ENCODE measurements around the gene PDCD4. TPM values are rescaled to one million over a fixed set of nuclear protein-coding genes. Genes with fewer than 3 reads are reported as not detected.

The PDCD4 gene
- total RNA-seq, 2 experiments from 2014 or later = 59.0 to 116 TPM

DNA sequence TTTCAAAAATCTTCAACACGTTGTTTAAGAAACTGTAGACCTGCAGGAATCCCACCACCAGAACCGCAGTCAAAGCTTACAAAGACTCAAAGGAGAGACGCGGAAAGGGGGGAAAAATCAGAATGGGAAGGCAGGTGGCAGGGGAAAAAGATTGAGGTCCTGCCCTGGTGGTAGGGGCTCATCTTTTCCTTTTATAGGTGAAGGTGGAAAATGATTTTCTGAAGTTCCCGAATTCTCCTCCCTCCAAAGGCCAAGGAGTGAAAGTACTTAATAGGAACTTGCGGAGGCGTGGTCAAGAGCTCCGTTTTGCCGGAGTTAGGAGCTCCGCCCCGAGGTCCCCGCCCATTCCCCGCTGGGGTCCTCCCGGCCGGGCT, 46.5 kb downstream of the PDCD4 start:
- intact Hi-C loops (cut with micrococcal nuclease; ENCODE audit: unreplicated experiment) = loop anchor here (2.0 to 10.0 kb wide), 2 partner anchors 51 to 613 kb away; partner anchors contain the start of gene SMNDC1
- peaks cover 60% of the 10 kb centered on the region for H3K79me2 ChIP-seq (ENCODE audit: insufficient read depth, low read depth, low read length)
- peak overlapping the region; percentile 91 for H3K4me2 ChIP-seq (ENCODE audit: low read length)
- no TSS peak for BruUV-seq (replicated peaks)
- peaks cover 7% of the 10 kb centered on the region for H3K36me3 ChIP-seq (ENCODE audit: insufficient read depth, low read length)
- POLR2A ChIA-PET = interaction anchor here (0.6 to 2.0 kb wide), 19 partner anchors 9 to 420 kb away, joined by 3 to 11 read pairs (median 5); partner anchors contain the start of gene PDCD4
- no peaks in the 10 kb centered on the region for H3K9me3 ChIP-seq (ENCODE audit: low read length)
- peak overlapping the region; percentile 93 for H2AFZ ChIP-seq (ENCODE audit: low read length)
- H3K9me2 ChIP-seq (ENCODE audit: insufficient read depth, low read length) = no peaks in the 10 kb centered on the region
- peak overlapping the region; percentile 85 for H3K27ac ChIP-seq (ENCODE audit: low read depth, low read length, poor library complexity, severe bottlenecking)
- H3K4me3 ChIP-seq (ENCODE audit: low read depth, low read length, poor library complexity, severe bottlenecking) = peak overlapping the region; percentile 91
- CTCF ChIA-PET (ENCODE audit: unreplicated experiment) = interaction anchor here (0.5 to 1.4 kb wide), 4 partner anchors 8 to 710 kb away, joined by 3 to 7 read pairs (median 4); no protein-coding TSS in a partner anchor
- TF ChIP-seq EZH2phosphoT487 (IDR thresholded peaks at IDR 0.05; ENCODE audit: borderline replicate concordance, low read depth, low read length) = no peak
- TF ChIP-seq CTCF (conservative IDR thresholded peaks at IDR 0.05; ENCODE audit: low read length) = no peak
- peaks cover 51% of the 10 kb centered on the region for H3K4me1 ChIP-seq (ENCODE audit: insufficient read depth, low read length, poor library complexity, severe bottlenecking)
- DNase-seq (ENCODE audit: low spot score) = no peak
- H4K20me1 ChIP-seq (ENCODE audit: insufficient read depth, low read length) = peaks cover 15% of the 10 kb centered on the region

DNA sequence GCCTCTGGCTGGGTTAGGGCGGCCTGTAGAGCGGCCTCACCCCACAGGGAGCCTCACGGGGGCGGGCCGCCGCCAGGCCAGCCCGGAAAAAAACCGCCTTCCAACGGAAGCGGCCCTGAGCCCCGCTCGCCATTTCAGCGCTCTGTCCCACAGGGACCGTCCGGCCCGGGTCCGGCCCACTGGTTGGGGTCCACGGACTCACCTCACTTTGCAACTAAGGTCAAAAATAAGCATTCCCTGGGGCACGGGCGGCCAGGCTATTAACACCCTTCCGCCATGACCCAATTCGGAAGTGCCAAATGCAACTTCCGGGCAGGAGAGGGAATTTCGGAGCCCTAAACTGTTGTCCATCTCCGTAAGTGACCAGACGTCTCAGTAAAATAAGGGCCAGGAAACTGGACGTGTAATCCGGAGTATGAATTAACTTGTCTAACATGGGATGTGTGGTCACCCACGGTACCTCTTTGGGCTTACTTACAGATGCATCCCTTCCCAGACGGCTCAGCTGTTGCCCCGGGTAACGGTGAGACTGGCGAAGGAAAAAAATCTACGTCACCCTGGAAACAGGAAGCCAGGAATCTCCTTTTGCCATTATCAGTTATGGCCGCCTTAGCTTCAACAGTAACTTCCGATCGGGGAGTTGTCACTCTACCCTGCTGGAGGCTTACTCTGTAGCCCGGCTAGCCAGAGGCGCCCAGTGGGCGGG, 47.1 kb downstream of the PDCD4 start, which contains the start of gene BBIP1:
BBIP1 (minus strand) TSS at position 538 of the 706 bp plus-strand sequence. CDS start 1,023 bp downstream, outside the sequence.
- peak within 1 kb of the TSS; percentile 96 for H3K27ac ChIP-seq (ENCODE audit: low read depth, low read length, poor library complexity, severe bottlenecking)
- H2AFZ ChIP-seq (ENCODE audit: low read length) = peak within 1 kb of the TSS; percentile 93
- ChIA-PET CTCF (ENCODE audit: unreplicated experiment) (interaction anchor here (0.7 to 1.4 kb wide), 5 partner anchors 8 to 76 kb away, joined by 3 to 7 read pairs (median 4); no protein-coding TSS in a partner anchor), POLR2A (interaction anchor here (0.6 to 2.0 kb wide), 25 partner anchors 8 to 419 kb away, joined by 3 to 11 read pairs (median 3); partner anchors contain the start of gene PDCD4)
- no peaks in the 10 kb centered on the region for H3K9me3 ChIP-seq (ENCODE audit: low read length)
- H3K4me3 ChIP-seq (ENCODE audit: low read depth, low read length, poor library complexity, severe bottlenecking) = peak within 1 kb of the TSS; percentile 97
- H3K36me3 ChIP-seq (ENCODE audit: insufficient read depth, low read length) = peaks cover 11% of the 10 kb centered on the region; the same call in 1 of the 2 replicates
- H3K79me2 ChIP-seq (ENCODE audit: insufficient read depth, low read depth, low read length) = peaks cover 65% of the 10 kb centered on the region
- peak within 1 kb of the TSS; percentile 91 for H3K4me2 ChIP-seq (ENCODE audit: low read length)
- TSS peak; percentile 51 for BruUV-seq (replicated peaks)
- no peaks in the 10 kb centered on the region for H3K9me2 ChIP-seq (ENCODE audit: insufficient read depth, low read length)
- TF ChIP-seq CTCF (conservative IDR thresholded peaks at IDR 0.05; ENCODE audit: low read length) (no peak), EZH2phosphoT487 (IDR thresholded peaks at IDR 0.05; ENCODE audit: borderline replicate concordance, low read depth, low read length) (no peak)
- intact Hi-C loops (cut with micrococcal nuclease; ENCODE audit: unreplicated experiment) = loop anchor here (1.0 to 10.0 kb wide), 4 partner anchors 52 to 614 kb away; partner anchors contain the start of gene SMNDC1
- DNase-seq (ENCODE audit: low spot score) = peak; percentile 96
- H4K20me1 ChIP-seq (ENCODE audit: insufficient read depth, low read length) = peaks cover 19% of the 10 kb centered on the region
- peaks cover 57% of the 10 kb centered on the region for H3K4me1 ChIP-seq (ENCODE audit: insufficient read depth, low read length, poor library complexity, severe bottlenecking)
